SK-N-SH (cell line): ENCODE results near the gene STRN. TPM values are rescaled to one million over a fixed set of nuclear protein-coding genes. Genes with fewer than 3 reads are reported as not detected.

Experiments
- CTCF ChIA-PET: fragments of 300-600, 350-600 bp; formaldehyde crosslinking; extraction: SDS; loops from one replicate; lab custom pipeline; 2021; lab: Yijun Ruan, JAX
- POLR2A ChIA-PET: fragments of 350-600 bp; sonication (Branson Sonifier 250); formaldehyde crosslinking; extraction: SDS; loops from one replicate; lab custom pipeline; 2020; ENCODE audit warnings: antibody characterized with exemption, inconsistent platforms; lab: Yijun Ruan, JAX
- DNase-seq: peaks from one replicate; pipeline ENCODE4 v3.0.0; 2012
- H2AFZ ChIP-seq: fragments of 200-600 bp; sonication (generic); 2 replicates; pipeline ENCODE4 v1.8.1; 2016; ENCODE audit warnings: antibody characterized with exemption, mild to moderate bottlenecking, low read depth
- H3F3A ChIP-seq: fragments of 200-600 bp; sonication (generic); replicated peaks from 2 replicates; pipeline ENCODE3; 2016; ENCODE audit warnings: antibody characterized with exemption, mild to moderate bottlenecking; ENCODE audit not compliant: insufficient read depth
- H3K27ac ChIP-seq, 2 experiments: fragments of 200-500 bp in 1 of 2; fragments of 200-600 bp in 1 of 2; sonication (Bioruptor generic) in 1 of 2; sonication (generic), shearing (Covaris generic) in 1 of 2; 2 replicates each; pipeline versions ENCODE4 v1.5.1 to v1.6.1; 2014 to 2016; ENCODE audit warnings: low read depth in 2 of 2, inconsistent platforms in 1 of 2, low read length in 1 of 2, mild to moderate bottlenecking in 1 of 2, mixed read lengths in 1 of 2
- H3K27me3 ChIP-seq: fragments of 200-600 bp; sonication (generic), shearing (Covaris generic); 2 replicates; pipeline ENCODE4 v1.6.1; 2016; ENCODE audit warnings: mixed run types; ENCODE audit not compliant: insufficient read depth
- H3K36me3 ChIP-seq, 2 experiments: fragments of 200-500 bp in 1 of 2; fragments of 200-600 bp in 1 of 2; sonication (Bioruptor generic) in 1 of 2; sonication (generic) in 1 of 2; replicated peaks in 1 of 2; 2 replicates each; pipeline versions ENCODE3 to v1.5.1; 2014 to 2016; ENCODE audit warnings: low read length in 1 of 2, mild to moderate bottlenecking in 1 of 2; ENCODE audit not compliant: insufficient read depth in 2 of 2, control insufficient read depth in 1 of 2
- H3K4me1 ChIP-seq, 2 experiments: fragments of 200-500 bp in 1 of 2; fragments of 200-600 bp in 1 of 2; sonication (Bioruptor generic) in 1 of 2; sonication (generic), shearing (Covaris generic) in 1 of 2; 2 replicates each; pipeline versions ENCODE4 v1.5.1 to v1.6.1; 2014 to 2016; ENCODE audit warnings: low read depth in 1 of 2, low read length in 1 of 2, mixed run types in 1 of 2; ENCODE audit not compliant: insufficient read depth in 2 of 2, control insufficient read depth in 1 of 2
- H3K4me2 ChIP-seq: fragments of 200-600 bp; sonication (generic), shearing (Covaris generic); 2 replicates; pipeline ENCODE4 v1.6.1; 2017; ENCODE audit warnings: mixed run types
- H3K4me3 ChIP-seq, 2 experiments: fragments of 200-500 bp in 1 of 2; fragments of 200-600 bp in 1 of 2; sonication (Bioruptor generic) in 1 of 2; sonication (generic), shearing (Covaris generic) in 1 of 2; 2 replicates each; pipeline versions ENCODE4 v1.5.1 to v1.8.1; 2014 to 2016; ENCODE audit warnings: low read depth in 2 of 2, inconsistent platforms in 1 of 2, low read length in 1 of 2, mild to moderate bottlenecking in 1 of 2, mixed read lengths in 1 of 2, moderate library complexity in 1 of 2
- H3K79me2 ChIP-seq: fragments of 200-600 bp; sonication (generic); 2 replicates; pipeline ENCODE4 v1.8.1; 2017; ENCODE audit warnings: mild to moderate bottlenecking; ENCODE audit not compliant: insufficient read depth
- H3K9ac ChIP-seq: fragments of 200-600 bp; sonication (generic); 2 replicates; pipeline ENCODE4 v1.6.1; 2017; ENCODE audit warnings: mixed run types
- H3K9me2 ChIP-seq: fragments of 200-600 bp; sonication (generic); 2 replicates; pipeline ENCODE4 v1.6.1; 2017; ENCODE audit warnings: mixed run types
- H3K9me3 ChIP-seq: fragments of 200-600 bp; sonication (generic); 2 replicates; pipeline ENCODE4 v1.6.1; 2017; ENCODE audit warnings: mixed run types, mild to moderate bottlenecking, moderate library complexity
- H4K20me1 ChIP-seq: fragments of 200-600 bp; sonication (generic); 2 replicates; pipeline ENCODE4 v1.6.1; 2017; ENCODE audit warnings: mild to moderate bottlenecking, mixed run types; ENCODE audit not compliant: insufficient read depth
- CHD2 ChIP-seq: fragments of 150-350 bp; IDR thresholded peaks from 2 replicates; pipeline ENCODE4 v1.6.1; 2018; ENCODE audit warnings: low read length; ENCODE audit not compliant: partially characterized antibody
- ELF1 ChIP-seq: IDR thresholded peaks from 2 replicates; pipeline ENCODE4 v1.4.0; 2012
- EP300 ChIP-seq, 2 experiments: IDR thresholded peaks; 2 replicates each; pipeline versions ENCODE4 v1.4.0 to v1.6.1; 2012; ENCODE audit warnings: borderline replicate concordance in 1 of 2, low read depth in 1 of 2, low read length in 1 of 2
- EZH2phosphoT487 ChIP-seq: fragments of 200-600 bp; sonication (generic); IDR thresholded peaks from 2 replicates; pipeline ENCODE4 v1.6.1; 2017; ENCODE audit warnings: low read depth, mixed run types, mild to moderate bottlenecking, antibody characterized with exemption, moderate library complexity, borderline replicate concordance
- FOXM1 ChIP-seq: IDR thresholded peaks from 2 replicates; pipeline ENCODE4 v1.4.0; 2012; ENCODE audit warnings: low read depth, mild to moderate bottlenecking
- GABPA ChIP-seq: IDR thresholded peaks from 2 replicates; pipeline ENCODE4 v1.4.0; 2012; ENCODE audit warnings: low read depth, mild to moderate bottlenecking
- GATA2 ChIP-seq: sonication (generic); formaldehyde crosslinking; IDR thresholded peaks from 2 replicates; pipeline ENCODE4 v1.5.0; 2020; ENCODE audit warnings: mild to moderate bottlenecking, missing genetic modification reagents
- MXI1 ChIP-seq: IDR thresholded peaks from 2 replicates; pipeline ENCODE4 v1.6.1; 2012; ENCODE audit warnings: mild to moderate bottlenecking, low read depth, low read length, improper control_type of control experiment
- NRF1 ChIP-seq: IDR thresholded peaks from 2 replicates; pipeline ENCODE4 v1.6.1; 2012; ENCODE audit warnings: low read depth, mild to moderate bottlenecking, low read length
- RAD21 ChIP-seq: IDR thresholded peaks from 2 replicates; pipeline ENCODE4 v1.6.1; 2012; ENCODE audit warnings: mild to moderate bottlenecking, low read length
- RCOR1 ChIP-seq: fragments of 150-350 bp; IDR thresholded peaks from 2 replicates; pipeline ENCODE4 v1.6.1; 2017; ENCODE audit warnings: antibody characterized with exemption, low read length
- RFX5 ChIP-seq: IDR thresholded peaks from 2 replicates; pipeline ENCODE4 v1.6.1; 2012; ENCODE audit warnings: mild to moderate bottlenecking, improper control_type of control experiment, low read length
- RXRA ChIP-seq: IDR thresholded peaks from 2 replicates; pipeline ENCODE4 v1.4.0; 2012; ENCODE audit warnings: low read depth, mild to moderate bottlenecking, borderline replicate concordance
- SMC3 ChIP-seq: IDR thresholded peaks from 2 replicates; pipeline ENCODE4 v1.6.1; 2012; ENCODE audit warnings: low read depth, low read length, improper control_type of control experiment
- TAF1 ChIP-seq: IDR thresholded peaks from 2 replicates; pipeline ENCODE4 v1.6.1; 2012; ENCODE audit warnings: low read depth, mild to moderate bottlenecking, low read length, moderate library complexity, borderline replicate concordance
- TCF12 ChIP-seq: IDR thresholded peaks from 2 replicates; pipeline ENCODE4 v1.4.0; 2012
- WGBS: methylation state at CpG from one replicate; pipeline ENCODE4 v1.1.6; 2017; ENCODE audit warnings: low lambda C conversion rate; 5-methylcytosine and 5-hydroxymethylcytosine counted together
- polyA plus RNA-seq, 3 experiments: library from polyadenylated mRNA; depleted of rRNA; stranded (reverse); fragments of >200 nt; gene quantifications; 2 replicates each; pipeline ENCODE4 v1.2.3, GENCODE V29; 2012
- TF ChIP-seq, protein P1 (sequence below): fragments of 150-350 bp; IDR thresholded peaks from 2 replicates; pipeline ENCODE4 v1.6.1; 2017; ENCODE audit warnings: antibody characterized with exemption, low read length, low read depth, borderline replicate concordance
- TF ChIP-seq, protein P2 (sequence below): IDR thresholded peaks from 2 replicates; pipeline ENCODE4 v1.6.1; 2012; ENCODE audit warnings: mild to moderate bottlenecking, low read depth, low read length, moderate library complexity
- TF ChIP-seq, protein P3 (sequence below): IDR thresholded peaks from 2 replicates; pipeline ENCODE4 v1.4.0; 2012; ENCODE audit warnings: low read depth, borderline replicate concordance

Gene STRN
- polyA plus RNA-seq, 1 of the 3 experiments (the other 2 are of a cell fraction): 4.8 TPM

GRCh38 chr2:36906277-36906676, 60.1 kb downstream of the STRN start:
- H3K27me3 ChIP-seq: no peaks in the 10 kb centered on the region
- no peaks in the 10 kb centered on the region for H3K4me1 ChIP-seq
- ChIA-PET CTCF (interaction anchor here (2.0 kb wide), 1 partner anchor 12 kb away, joined by 12 read pairs; no protein-coding TSS in a partner anchor), POLR2A (no interaction called here)
- 98% methylated on average over 4 of the region's 4 CpGs for WGBS
- H4K20me1 ChIP-seq: no peaks in the 10 kb centered on the region
- DNase-seq: no peak
- H3K79me2 ChIP-seq: no peaks in the 10 kb centered on the region; the same call in 1 of the 2 replicates
- H3K27ac ChIP-seq: no peak overlapping the region
- no peaks in the 10 kb centered on the region for H3K9me2 ChIP-seq
- no peaks in the 10 kb centered on the region for H3F3A ChIP-seq
- peaks cover 4 to 35% of the 10 kb centered on the region in 2 experiments for H3K36me3 ChIP-seq
- TF ChIP-seq RXRA: no peak
- no peak for TF ChIP-seq FOXM1
- TF ChIP-seq TCF12: no peak
- TF ChIP-seq, protein P1, sequence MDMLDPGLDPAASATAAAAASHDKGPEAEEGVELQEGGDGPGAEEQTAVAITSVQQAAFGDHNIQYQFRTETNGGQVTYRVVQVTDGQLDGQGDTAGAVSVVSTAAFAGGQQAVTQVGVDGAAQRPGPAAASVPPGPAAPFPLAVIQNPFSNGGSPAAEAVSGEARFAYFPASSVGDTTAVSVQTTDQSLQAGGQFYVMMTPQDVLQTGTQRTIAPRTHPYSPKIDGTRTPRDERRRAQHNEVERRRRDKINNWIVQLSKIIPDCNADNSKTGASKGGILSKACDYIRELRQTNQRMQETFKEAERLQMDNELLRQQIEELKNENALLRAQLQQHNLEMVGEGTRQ: no peak
- TF ChIP-seq, protein P2, sequence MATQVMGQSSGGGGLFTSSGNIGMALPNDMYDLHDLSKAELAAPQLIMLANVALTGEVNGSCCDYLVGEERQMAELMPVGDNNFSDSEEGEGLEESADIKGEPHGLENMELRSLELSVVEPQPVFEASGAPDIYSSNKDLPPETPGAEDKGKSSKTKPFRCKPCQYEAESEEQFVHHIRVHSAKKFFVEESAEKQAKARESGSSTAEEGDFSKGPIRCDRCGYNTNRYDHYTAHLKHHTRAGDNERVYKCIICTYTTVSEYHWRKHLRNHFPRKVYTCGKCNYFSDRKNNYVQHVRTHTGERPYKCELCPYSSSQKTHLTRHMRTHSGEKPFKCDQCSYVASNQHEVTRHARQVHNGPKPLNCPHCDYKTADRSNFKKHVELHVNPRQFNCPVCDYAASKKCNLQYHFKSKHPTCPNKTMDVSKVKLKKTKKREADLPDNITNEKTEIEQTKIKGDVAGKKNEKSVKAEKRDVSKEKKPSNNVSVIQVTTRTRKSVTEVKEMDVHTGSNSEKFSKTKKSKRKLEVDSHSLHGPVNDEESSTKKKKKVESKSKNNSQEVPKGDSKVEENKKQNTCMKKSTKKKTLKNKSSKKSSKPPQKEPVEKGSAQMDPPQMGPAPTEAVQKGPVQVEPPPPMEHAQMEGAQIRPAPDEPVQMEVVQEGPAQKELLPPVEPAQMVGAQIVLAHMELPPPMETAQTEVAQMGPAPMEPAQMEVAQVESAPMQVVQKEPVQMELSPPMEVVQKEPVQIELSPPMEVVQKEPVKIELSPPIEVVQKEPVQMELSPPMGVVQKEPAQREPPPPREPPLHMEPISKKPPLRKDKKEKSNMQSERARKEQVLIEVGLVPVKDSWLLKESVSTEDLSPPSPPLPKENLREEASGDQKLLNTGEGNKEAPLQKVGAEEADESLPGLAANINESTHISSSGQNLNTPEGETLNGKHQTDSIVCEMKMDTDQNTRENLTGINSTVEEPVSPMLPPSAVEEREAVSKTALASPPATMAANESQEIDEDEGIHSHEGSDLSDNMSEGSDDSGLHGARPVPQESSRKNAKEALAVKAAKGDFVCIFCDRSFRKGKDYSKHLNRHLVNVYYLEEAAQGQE: no peak
- no peak for TF ChIP-seq EZH2phosphoT487
- no peak for TF ChIP-seq GABPA
- TF ChIP-seq CHD2: no peak
- no peak for TF ChIP-seq GATA2 (CRISPR knock-in tag)
- TF ChIP-seq NRF1: no peak
- TF ChIP-seq EP300 (IDR thresholded peaks at IDR 0.05; ENCODE audit: borderline replicate concordance in 1 of 2, low read depth in 1 of 2, low read length in 1 of 2): no peak
- no peak for TF ChIP-seq RCOR1
- no peak for TF ChIP-seq RAD21
- TF ChIP-seq ELF1: no peak
- no peak for TF ChIP-seq RFX5
- TF ChIP-seq TAF1: no peak
- TF ChIP-seq, protein P3, sequence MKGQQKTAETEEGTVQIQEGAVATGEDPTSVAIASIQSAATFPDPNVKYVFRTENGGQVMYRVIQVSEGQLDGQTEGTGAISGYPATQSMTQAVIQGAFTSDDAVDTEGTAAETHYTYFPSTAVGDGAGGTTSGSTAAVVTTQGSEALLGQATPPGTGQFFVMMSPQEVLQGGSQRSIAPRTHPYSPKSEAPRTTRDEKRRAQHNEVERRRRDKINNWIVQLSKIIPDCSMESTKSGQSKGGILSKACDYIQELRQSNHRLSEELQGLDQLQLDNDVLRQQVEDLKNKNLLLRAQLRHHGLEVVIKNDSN: no peak
- no peak for TF ChIP-seq MXI1
- no peak for TF ChIP-seq SMC3
- H3K4me2 ChIP-seq: no peak overlapping the region
- H3K4me3 ChIP-seq: no peak overlapping the region
- no peaks in the 10 kb centered on the region for H3K9me3 ChIP-seq
- no peak overlapping the region for H2AFZ ChIP-seq
- no peak overlapping the region for H3K9ac ChIP-seq
